ENCODE results near the gene MPND.
"Not testable (repeated sequence)": the region's sequence is repeated elsewhere in the genome, so short reads cannot be mapped to it uniquely, and the experiment has no call there.

The MPND gene

GRCh38 chr19:4328243-4328990 is 14.9 kb upstream of the MPND start:
- peak; percentile 94 for DNase-seq (ENCODE audit: low read depth, low spot score)
- Histone ChIP-seq H3K4me3 (ENCODE audit: insufficient read length, low read depth) (peak overlapping the region; percentile 85), H3K9ac (ENCODE audit: insufficient read length, low read depth) (peak overlapping the region; percentile 93), H3K4me1 (ENCODE audit: insufficient read depth, insufficient read length) (peaks cover 6% of the 10 kb centered on the region), H3K36me3 (ENCODE audit: insufficient read depth, insufficient read length, low read length) (peaks cover 12% of the 10 kb centered on the region), H3K27me3 (ENCODE audit: insufficient read depth, insufficient read length) (no peaks in the 10 kb centered on the region), H3K9me3 (ENCODE audit: insufficient read depth, low read length) (no peaks in the 10 kb centered on the region)
- TF ChIP-seq SUZ12 (IDR thresholded peaks at IDR 0.05; ENCODE audit: extremely low read depth, insufficient read depth, insufficient read length) (no peak), ZNF274 (IDR thresholded peaks at IDR 0.05; ENCODE audit: low read depth, low read length) (no peak), YY1 (IDR thresholded peaks at IDR 0.05; ENCODE audit: insufficient read depth, insufficient read length) (no peak)

- not testable (repeated sequence) for H3K4me1 ChIP-seq (ENCODE audit: insufficient read depth, insufficient read length); H3K27me3 ChIP-seq (ENCODE audit: insufficient read depth, insufficient read length); H3K9me3 ChIP-seq (ENCODE audit: insufficient read depth, low read length); H3K36me3 ChIP-seq (ENCODE audit: insufficient read depth, insufficient read length, low read length)
- H3K4me3 ChIP-seq (ENCODE audit: insufficient read length, low read depth), result peak overlapping the region; percentile 85
- peak overlapping the region; percentile 93 for H3K9ac ChIP-seq (ENCODE audit: insufficient read length, low read depth)
- peak; percentile 32 for DNase-seq (ENCODE audit: low read depth, low spot score)
These were observed 14.2 kb upstream of the MPND start for GRCh38 chr19:4328991-4329681.

GRCh38 chr19:4329858-4330257 is 13.5 kb upstream of the MPND start:
- peaks cover 6% of the 10 kb centered on the region for H3K4me1 ChIP-seq (ENCODE audit: insufficient read depth, insufficient read length)
- no peaks in the 10 kb centered on the region for H3K9me3 ChIP-seq (ENCODE audit: insufficient read depth, low read length)
- H3K9ac ChIP-seq (ENCODE audit: insufficient read length, low read depth), result no peak overlapping the region
- peaks cover 6% of the 10 kb centered on the region for H3K36me3 ChIP-seq (ENCODE audit: insufficient read depth, insufficient read length, low read length)
- DNase-seq (ENCODE audit: low read depth, low spot score), result no peak
- H3K27me3 ChIP-seq (ENCODE audit: insufficient read depth, insufficient read length), result peaks cover 7% of the 10 kb centered on the region
- H3K4me3 ChIP-seq (ENCODE audit: insufficient read length, low read depth), result no peak overlapping the region
- TF ChIP-seq ZNF274 (IDR thresholded peaks at IDR 0.05; ENCODE audit: low read depth, low read length) (no peak), SUZ12 (IDR thresholded peaks at IDR 0.05; ENCODE audit: extremely low read depth, insufficient read depth, insufficient read length) (no peak), YY1 (IDR thresholded peaks at IDR 0.05; ENCODE audit: insufficient read depth, insufficient read length) (no peak)

GRCh38 chr19:4334929-4335570 is 8.3 kb upstream of the MPND start:
- H3K9ac ChIP-seq (ENCODE audit: insufficient read length, low read depth), result no peak overlapping the region
- DNase-seq (ENCODE audit: low read depth, low spot score), result no peak
- TF ChIP-seq ZNF274 (IDR thresholded peaks at IDR 0.05; ENCODE audit: low read depth, low read length), result no peak
- TF ChIP-seq SUZ12 (IDR thresholded peaks at IDR 0.05; ENCODE audit: extremely low read depth, insufficient read depth, insufficient read length), result no peak
- TF ChIP-seq YY1 (IDR thresholded peaks at IDR 0.05; ENCODE audit: insufficient read depth, insufficient read length), result no peak
- peaks cover 7% of the 10 kb centered on the region for H3K4me1 ChIP-seq (ENCODE audit: insufficient read depth, insufficient read length)
- peaks cover 35% of the 10 kb centered on the region for H3K27me3 ChIP-seq (ENCODE audit: insufficient read depth, insufficient read length)
- no peaks in the 10 kb centered on the region for H3K9me3 ChIP-seq (ENCODE audit: insufficient read depth, low read length)
- H3K4me3 ChIP-seq (ENCODE audit: insufficient read length, low read depth), result no peak overlapping the region
- peaks cover 4% of the 10 kb centered on the region for H3K36me3 ChIP-seq (ENCODE audit: insufficient read depth, insufficient read length, low read length)

GRCh38 chr19:4337906-4338440 is 5.4 kb upstream of the MPND start:
- Histone ChIP-seq H3K36me3 (ENCODE audit: insufficient read depth, insufficient read length, low read length) (peaks cover 4% of the 10 kb centered on the region), H3K4me1 (ENCODE audit: insufficient read depth, insufficient read length) (peaks cover 7% of the 10 kb centered on the region)
- no peak for DNase-seq (ENCODE audit: low read depth, low spot score)

GRCh38 chr19:4338441-4339355 is 4.7 kb upstream of the MPND start, which contains the start of gene STAP2:
STAP2 (minus strand) TSS chr19:4338827; CDS start chr19:4338753, 74 bp downstream.
- no peak for DNase-seq (ENCODE audit: low read depth, low spot score)
- TF ChIP-seq SUZ12 (IDR thresholded peaks at IDR 0.05; ENCODE audit: extremely low read depth, insufficient read depth, insufficient read length) (no peak), ZNF274 (IDR thresholded peaks at IDR 0.05; ENCODE audit: low read depth, low read length) (no peak), YY1 (IDR thresholded peaks at IDR 0.05; ENCODE audit: insufficient read depth, insufficient read length) (no peak)
- peak within 1 kb of the TSS; percentile 34 for H3K4me3 ChIP-seq (ENCODE audit: insufficient read length, low read depth)
- peaks cover 4% of the 10 kb centered on the region for H3K36me3 ChIP-seq (ENCODE audit: insufficient read depth, insufficient read length, low read length)
- H3K27me3 ChIP-seq (ENCODE audit: insufficient read depth, insufficient read length), result peaks cover 48% of the 10 kb centered on the region
- no peaks in the 10 kb centered on the region for H3K9me3 ChIP-seq (ENCODE audit: insufficient read depth, low read length)
- H3K9ac ChIP-seq (ENCODE audit: insufficient read length, low read depth), result peak within 1 kb of the TSS; percentile 77
- peaks cover 7% of the 10 kb centered on the region for H3K4me1 ChIP-seq (ENCODE audit: insufficient read depth, insufficient read length)

More at GRCh38 chr19:4337906-4338440, 5.4 kb upstream of the MPND start:
- Histone ChIP-seq H3K27me3 (ENCODE audit: insufficient read depth, insufficient read length) (peaks cover 49% of the 10 kb centered on the region), H3K4me3 (ENCODE audit: insufficient read length, low read depth) (peak overlapping the region; percentile 34), H3K9ac (ENCODE audit: insufficient read length, low read depth) (peak overlapping the region; percentile 77), H3K9me3 (ENCODE audit: insufficient read depth, low read length) (no peaks in the 10 kb centered on the region)
- TF ChIP-seq YY1 (IDR thresholded peaks at IDR 0.05; ENCODE audit: insufficient read depth, insufficient read length) (no peak), SUZ12 (IDR thresholded peaks at IDR 0.05; ENCODE audit: extremely low read depth, insufficient read depth, insufficient read length) (no peak), ZNF274 (IDR thresholded peaks at IDR 0.05; ENCODE audit: low read depth, low read length) (no peak)

Data from NT2/D1 (cell line).